Fibroblast of lung (primary cell): ENCODE results near the gene SLC66A1. TPM values are rescaled to one million over a fixed set of nuclear protein-coding genes. Genes with fewer than 3 reads are reported as not detected.

Experiments
- DNase-seq, 2 donors: peaks; one replicate each; pipeline versions ENCODE4 v3.0.0 to v3.0.0-alpha.2; 2010; ENCODE audit warnings: low read depth in 2 of 2
- H2AFZ ChIP-seq: 2 replicates; pipeline ENCODE4 v1.5.1; 2012; ENCODE audit warnings: low read length, control low read depth, inconsistent platforms
- H3K27ac ChIP-seq: 2 replicates; pipeline ENCODE4 v1.5.1; 2011; ENCODE audit warnings: low read length, control low read depth; ENCODE audit not compliant: insufficient read depth
- H3K27me3 ChIP-seq: 2 replicates; pipeline ENCODE4 v1.5.1; 2011; ENCODE audit warnings: mild to moderate bottlenecking, low read length; ENCODE audit not compliant: control insufficient read depth, insufficient read depth
- H3K36me3 ChIP-seq: 2 replicates; pipeline ENCODE4 v1.5.1; 2011; ENCODE audit warnings: low read length; ENCODE audit not compliant: control insufficient read depth, insufficient read depth
- H3K4me1 ChIP-seq: 2 replicates; pipeline ENCODE4 v1.5.1; 2011; ENCODE audit warnings: low read length; ENCODE audit not compliant: control insufficient read depth, insufficient read depth; ENCODE audit errors: extremely low read depth
- H3K4me2 ChIP-seq: 2 replicates; pipeline ENCODE4 v1.5.1; 2011; ENCODE audit warnings: low read length, control low read depth; ENCODE audit not compliant: insufficient read depth; ENCODE audit errors: extremely low read depth
- H3K4me3 ChIP-seq, 4 experiments: fragments of 200-600 bp in 1 of 4; sonication (generic) in 1 of 4; replicated peaks in 1 of 4; 2 replicates each; pipeline ENCODE4 v1.5.1; 2011 to 2016; ENCODE audit warnings: low read length in 4 of 4, low read depth in 3 of 4, mild to moderate bottlenecking in 3 of 4, control low read depth in 2 of 4, inconsistent platforms in 1 of 4, mixed read lengths in 1 of 4; ENCODE audit not compliant: insufficient read depth in 1 of 4; ENCODE audit errors: control extremely low read depth in 1 of 4
- H3K79me2 ChIP-seq: 2 replicates; pipeline ENCODE4 v1.5.1; 2012; ENCODE audit warnings: mild to moderate bottlenecking, low read length, inconsistent platforms; ENCODE audit not compliant: control insufficient read depth, insufficient read depth
- H3K9ac ChIP-seq: 2 replicates; pipeline ENCODE4 v1.5.1; 2011; ENCODE audit warnings: mild to moderate bottlenecking, low read length, control low read depth; ENCODE audit not compliant: insufficient read depth
- H3K9me3 ChIP-seq: 2 replicates; pipeline ENCODE4 v1.5.1; 2012; ENCODE audit warnings: low read depth, low read length; ENCODE audit not compliant: control insufficient read depth, insufficient read depth
- H4K20me1 ChIP-seq: 2 replicates; pipeline ENCODE4 v1.5.1; 2011; ENCODE audit warnings: low read length; ENCODE audit not compliant: control insufficient read depth, insufficient read depth; ENCODE audit errors: extremely low read depth
- CTCF ChIP-seq, 2 donors: IDR thresholded peaks in 1 of 2; conservative IDR thresholded peaks in 1 of 2; 1 replicate in 1 of 2; 2 replicates in 1 of 2; pipeline ENCODE4 v1.5.1; 2011 to 2012; ENCODE audit warnings: low read length in 2 of 2, control low read depth in 1 of 2, inconsistent platforms in 1 of 2, low read depth in 1 of 2, mild to moderate bottlenecking in 1 of 2
- EZH2 ChIP-seq: IDR thresholded peaks from 2 replicates; pipeline ENCODE4 v1.5.1; 2012; ENCODE audit warnings: low read length, control low read depth, mild to moderate bottlenecking; ENCODE audit errors: missing control alignments
- polyA plus RNA-seq, 2 donors: library from polyadenylated mRNA; depleted of rRNA in 1 of 2; stranded (reverse) in 1 of 2; unstranded in 1 of 2; fragments of >200 nt; gene quantifications; 2 replicates each; pipeline ENCODE4 v1.2.1, GENCODE V29; 2011 to 2012; ENCODE audit warnings: missing spikeins in 1 of 2
- total RNA-seq: library from RNA; depleted of rRNA; stranded (reverse); fragments of >200 nt; gene quantifications from 2 replicates; pipeline ENCODE4 v1.2.1, GENCODE V29; 2014

Gene SLC66A1
- total and polyA plus RNA-seq, 2 donors (not counting 1 experiment from before 2014, with no cell fraction given), result 7.1 to 18.3 TPM

GRCh38 chr1:19374926-19375325 is 62.8 kb downstream of the SLC66A1 start:
- Histone ChIP-seq H3K4me2 (no peak overlapping the region), H2AFZ (no peak overlapping the region), H3K27ac (no peak overlapping the region), H3K4me1 (peaks cover 10% of the 10 kb centered on the region), H4K20me1 (no peaks in the 10 kb centered on the region), H3K79me2 (peaks cover 11% of the 10 kb centered on the region), H3K9ac (no peak overlapping the region), H3K27me3 (no peaks in the 10 kb centered on the region), H3K4me3 (no peak overlapping the region), H3K36me3 (peaks cover 17% of the 10 kb centered on the region), H3K9me3 (no peaks in the 10 kb centered on the region)
- no peak for DNase-seq
- no peak for TF ChIP-seq EZH2
- no peak for TF ChIP-seq CTCF (conservative IDR thresholded peaks at IDR 0.05 in 1 of 2, IDR thresholded peaks at IDR 0.05 in 1 of 2; ENCODE audit: low read depth in 1 of 2, low read length in 2 of 2)

DNA sequence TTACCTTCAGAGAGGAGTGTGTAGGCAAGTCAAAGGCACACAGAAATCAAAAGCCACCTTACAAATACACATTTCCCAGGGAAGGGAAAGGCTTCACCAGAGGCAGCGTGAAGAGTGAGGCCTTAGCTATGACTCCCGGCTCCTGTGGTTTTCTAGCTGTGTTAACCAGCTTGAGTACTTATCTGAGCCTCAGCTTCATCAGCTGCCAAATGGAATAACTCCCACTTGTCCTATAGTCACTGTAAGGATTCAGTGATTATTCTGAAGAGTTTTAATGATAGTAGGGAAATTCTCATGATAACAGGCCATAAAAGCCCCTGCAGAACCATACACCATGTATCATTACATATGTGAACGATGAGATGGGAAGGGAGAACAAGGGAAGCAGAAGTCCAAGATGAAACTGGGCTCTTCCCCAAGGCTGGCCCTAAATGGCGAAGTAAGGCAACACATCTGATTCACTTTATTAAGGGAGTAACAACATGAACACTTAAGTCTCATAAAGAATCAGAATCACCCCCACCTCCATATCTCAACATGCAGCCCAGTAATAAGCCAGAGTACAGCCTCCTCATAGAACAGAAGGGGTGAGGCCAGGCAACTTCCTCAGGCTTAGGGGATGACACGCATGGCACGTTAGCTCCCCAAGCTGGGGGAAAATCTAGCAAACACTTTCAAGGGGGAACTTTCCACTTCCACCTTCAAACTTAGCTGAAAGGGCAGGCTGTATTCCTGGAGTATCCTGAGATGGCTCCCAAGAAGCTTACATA is 63.7 kb downstream of the SLC66A1 start:
- Histone ChIP-seq H3K27ac (no peak overlapping the region), H3K4me1 (peaks cover 10% of the 10 kb centered on the region), H2AFZ (no peak overlapping the region), H3K9ac (no peak overlapping the region), H3K79me2 (peaks cover 9% of the 10 kb centered on the region), H3K4me2 (no peak overlapping the region), H3K27me3 (no peaks in the 10 kb centered on the region), H3K4me3 (no peak overlapping the region), H4K20me1 (no peaks in the 10 kb centered on the region), H3K36me3 (peaks cover 21% of the 10 kb centered on the region), H3K9me3 (no peaks in the 10 kb centered on the region)
- DNase-seq, result no peak
- TF ChIP-seq EZH2 (no peak), CTCF (conservative IDR thresholded peaks at IDR 0.05 in 1 of 2, IDR thresholded peaks at IDR 0.05 in 1 of 2; ENCODE audit: low read depth in 1 of 2, low read length in 2 of 2) (no peak)

DNA sequence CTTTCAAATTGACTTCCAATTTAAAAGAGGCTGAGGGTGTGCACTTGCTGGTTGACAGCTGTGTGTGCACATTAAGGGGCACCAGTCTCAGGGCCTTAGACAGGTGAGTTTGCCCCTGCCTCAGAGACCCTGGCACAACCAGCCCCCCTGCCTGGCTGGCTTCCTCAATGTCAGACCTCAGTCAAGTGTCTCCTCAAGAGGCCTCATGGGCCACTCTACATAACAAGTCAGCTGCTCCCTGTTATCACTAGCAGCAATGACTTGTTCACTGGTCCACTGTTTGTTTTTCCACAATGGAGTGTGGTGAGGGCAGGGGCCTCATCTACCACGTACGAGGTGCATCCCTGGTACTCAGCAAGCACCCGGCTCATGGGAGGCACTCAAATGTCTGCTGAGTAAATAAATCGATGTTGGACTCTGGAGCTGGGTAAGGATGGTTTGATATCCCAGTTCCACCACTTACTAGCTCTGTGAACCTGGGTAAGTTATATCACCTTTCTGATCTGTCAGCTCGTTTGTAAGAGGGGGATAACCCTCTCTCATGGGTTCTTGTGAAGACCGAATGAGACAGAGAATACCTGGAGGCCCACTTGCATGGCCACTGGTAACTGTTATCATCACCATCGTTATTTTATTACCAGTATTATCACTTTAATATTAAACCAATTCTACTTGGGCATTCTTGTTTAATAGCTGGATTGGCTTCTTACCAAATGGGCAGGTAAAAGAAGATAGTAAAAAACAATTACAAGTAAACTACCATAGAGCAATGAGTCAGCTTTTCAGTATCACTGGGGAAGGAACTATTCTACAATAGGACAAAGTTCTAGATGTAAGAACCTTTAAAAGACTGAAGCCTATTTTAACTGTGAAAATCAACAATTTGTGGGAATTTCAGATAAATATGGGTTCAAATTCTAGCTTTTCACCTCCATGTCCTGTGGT is 64.6 kb downstream of the SLC66A1 start:
- no peak for TF ChIP-seq EZH2
- no peak for TF ChIP-seq CTCF (conservative IDR thresholded peaks at IDR 0.05 in 1 of 2, IDR thresholded peaks at IDR 0.05 in 1 of 2; ENCODE audit: low read depth in 1 of 2, low read length in 2 of 2)
- Histone ChIP-seq H3K4me3 (no peak overlapping the region), H3K27me3 (no peaks in the 10 kb centered on the region), H4K20me1 (no peaks in the 10 kb centered on the region), H3K4me1 (peaks cover 10% of the 10 kb centered on the region), H3K79me2 (peaks cover 4% of the 10 kb centered on the region), H3K27ac (no peak overlapping the region), H3K36me3 (peaks cover 18% of the 10 kb centered on the region), H3K9ac (no peak overlapping the region), H3K4me2 (no peak overlapping the region), H3K9me3 (no peaks in the 10 kb centered on the region), H2AFZ (no peak overlapping the region)
- DNase-seq, result no peak
